ENCODE measurements around the gene SNX18.

Gene SNX18

DNA sequence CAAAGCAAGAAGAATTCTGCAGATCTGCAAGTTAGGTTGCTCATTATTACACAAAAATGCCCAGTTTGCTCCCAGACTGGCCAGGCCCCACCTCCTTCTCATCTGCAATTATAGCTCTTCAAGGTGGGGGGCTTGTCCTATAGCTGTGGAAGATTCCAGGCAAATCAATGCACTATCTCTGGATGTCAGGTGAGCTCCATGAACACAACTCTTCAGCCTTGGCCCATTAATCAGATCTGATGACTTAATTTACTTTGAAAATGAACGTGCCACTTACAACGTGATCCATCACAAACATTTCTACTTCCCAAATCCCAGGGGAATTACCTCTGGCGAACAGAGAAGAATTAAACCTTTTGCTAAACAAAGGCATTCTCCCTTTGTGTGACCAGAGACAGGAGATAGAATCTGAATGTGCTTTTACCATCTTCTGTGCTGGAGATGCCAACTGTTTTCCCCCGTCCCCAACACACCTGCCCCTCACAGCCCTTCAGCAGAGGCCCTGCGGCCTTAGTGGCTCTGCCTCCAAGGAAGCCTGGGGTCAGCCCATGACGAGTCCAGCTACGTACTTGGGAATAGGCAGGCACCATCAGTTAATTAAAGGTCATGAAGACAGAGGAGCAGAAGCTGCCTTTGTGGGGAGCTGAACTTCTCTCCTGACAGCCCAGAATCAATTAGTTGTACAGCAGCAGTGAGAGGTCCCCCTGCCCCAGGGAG lies 60.5 kb downstream of the SNX18 start:
- Histone ChIP-seq H3K79me2 (ENCODE audit: control insufficient read depth, low read length) (no peaks in the 10 kb centered on the region), H3K27ac (ENCODE audit: low read depth, low read length) (no peak overlapping the region), H3K4me3 (ENCODE audit: low read length) (no peak overlapping the region), H3K4me1 (ENCODE audit: control insufficient read depth, low read length) (no peaks in the 10 kb centered on the region), H3K36me3 (ENCODE audit: control insufficient read depth, low read length) (no peaks in the 10 kb centered on the region), H4K20me1 (ENCODE audit: control insufficient read depth, insufficient read depth, low read depth, low read length) (no peaks in the 10 kb centered on the region), H3K9me2 (replicated peaks; ENCODE audit: control insufficient read depth, low read length) (no peaks in the 10 kb centered on the region), H3K27me3 (ENCODE audit: control insufficient read depth, low read length) (no peaks in the 10 kb centered on the region), H3K9me3 (ENCODE audit: control insufficient read depth, insufficient read depth, low read length) (no peaks in the 10 kb centered on the region), H3F3A (ENCODE audit: control insufficient read depth, insufficient read depth) (no peaks in the 10 kb centered on the region), H3K4me2 (ENCODE audit: low read length) (no peak overlapping the region)
- TF ChIP-seq EZH2phosphoT487 (IDR thresholded peaks at IDR 0.05; ENCODE audit: borderline replicate concordance, low read length) = no peak
- TF ChIP-seq CTCF (IDR thresholded peaks at IDR 0.05; ENCODE audit: low read depth, low read length, poor library complexity, severe bottlenecking) = no peak

- Histone ChIP-seq H3K4me3 (ENCODE audit: low read length) (no peak overlapping the region), H3K4me1 (ENCODE audit: control insufficient read depth, low read length) (no peaks in the 10 kb centered on the region), H3K9me3 (ENCODE audit: control insufficient read depth, insufficient read depth, low read length) (no peaks in the 10 kb centered on the region), H3F3A (ENCODE audit: control insufficient read depth, insufficient read depth) (no peaks in the 10 kb centered on the region), H3K36me3 (ENCODE audit: control insufficient read depth, low read length) (no peaks in the 10 kb centered on the region), H4K20me1 (ENCODE audit: control insufficient read depth, insufficient read depth, low read depth, low read length) (no peaks in the 10 kb centered on the region), H3K79me2 (ENCODE audit: control insufficient read depth, low read length) (no peaks in the 10 kb centered on the region), H3K4me2 (ENCODE audit: low read length) (no peak overlapping the region), H3K27ac (ENCODE audit: low read depth, low read length) (no peak overlapping the region), H3K9me2 (replicated peaks; ENCODE audit: control insufficient read depth, low read length) (no peaks in the 10 kb centered on the region), H3K27me3 (ENCODE audit: control insufficient read depth, low read length) (no peaks in the 10 kb centered on the region)
- no peak for TF ChIP-seq EZH2phosphoT487 (IDR thresholded peaks at IDR 0.05; ENCODE audit: borderline replicate concordance, low read length)
- TF ChIP-seq CTCF (IDR thresholded peaks at IDR 0.05; ENCODE audit: low read depth, low read length, poor library complexity, severe bottlenecking) = no peak
Observed at GRCh38 chr5:54579591-54580295, 62.2 kb downstream of the SNX18 start.

DNA sequence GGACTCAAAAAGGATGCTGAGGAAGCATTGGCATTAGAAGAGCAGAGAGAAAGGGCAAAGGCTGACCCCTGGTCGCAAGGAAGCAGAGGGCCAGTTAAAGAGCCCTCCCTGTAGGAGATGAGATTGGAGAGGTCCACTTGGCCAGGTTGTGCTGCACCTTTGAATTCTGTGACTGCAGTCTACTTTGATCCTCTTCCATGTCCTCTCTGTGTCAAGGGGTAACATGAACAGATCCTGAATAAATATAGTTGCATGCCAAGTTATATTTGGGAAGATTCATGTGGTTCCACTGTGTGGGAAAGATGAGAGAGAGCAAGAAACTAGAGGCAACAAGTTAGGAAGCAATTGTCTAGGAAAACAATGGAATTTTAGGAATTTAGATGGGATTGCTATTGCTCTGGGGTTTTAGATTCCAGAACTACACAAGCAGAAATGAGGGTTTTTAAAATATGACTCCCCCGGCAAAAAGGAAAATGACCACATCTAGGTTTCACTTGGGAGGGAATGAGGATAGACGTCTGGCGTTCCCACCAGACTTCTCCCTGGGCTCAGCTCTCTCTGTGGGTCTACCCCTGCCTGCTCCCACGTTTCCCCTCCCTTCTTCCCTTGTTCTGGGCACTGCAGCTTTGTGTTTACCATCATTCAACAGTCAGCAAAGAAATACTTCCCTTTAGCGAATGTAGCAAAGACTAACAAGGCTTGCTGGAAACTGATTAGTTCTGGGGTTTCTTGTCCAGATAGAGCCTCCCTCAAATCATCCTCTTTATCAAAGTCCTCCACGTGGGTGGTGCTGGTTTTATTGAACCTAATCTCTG lies 63.6 kb downstream of the SNX18 start:
- Histone ChIP-seq H3F3A (ENCODE audit: control insufficient read depth, insufficient read depth) (no peaks in the 10 kb centered on the region), H3K36me3 (ENCODE audit: control insufficient read depth, low read length) (no peaks in the 10 kb centered on the region), H3K4me2 (ENCODE audit: low read length) (no peak overlapping the region), H3K9me3 (ENCODE audit: control insufficient read depth, insufficient read depth, low read length) (no peaks in the 10 kb centered on the region), H3K79me2 (ENCODE audit: control insufficient read depth, low read length) (no peaks in the 10 kb centered on the region), H3K4me3 (ENCODE audit: low read length) (no peak overlapping the region), H3K4me1 (ENCODE audit: control insufficient read depth, low read length) (no peaks in the 10 kb centered on the region), H4K20me1 (ENCODE audit: control insufficient read depth, insufficient read depth, low read depth, low read length) (no peaks in the 10 kb centered on the region), H3K27ac (ENCODE audit: low read depth, low read length) (no peak overlapping the region), H3K9me2 (replicated peaks; ENCODE audit: control insufficient read depth, low read length) (no peaks in the 10 kb centered on the region), H3K27me3 (ENCODE audit: control insufficient read depth, low read length) (no peaks in the 10 kb centered on the region)
- no peak for TF ChIP-seq CTCF (IDR thresholded peaks at IDR 0.05; ENCODE audit: low read depth, low read length, poor library complexity, severe bottlenecking)
- no peak for TF ChIP-seq EZH2phosphoT487 (IDR thresholded peaks at IDR 0.05; ENCODE audit: borderline replicate concordance, low read length)

All from DOHH2 (cell line).